WERI-Rb-1 (cell line): ENCODE measurements around the gene ATXN7L1.

Source experiments
- DNase-seq: peaks from one replicate; pipeline ENCODE4 v3.0.0-alpha.2; 2020
- H3K27ac ChIP-seq: fragments of 250-450 bp; sonication (Bioruptor Pico); 2 replicates; pipeline ENCODE4 v1.5.1; 2020; ENCODE audit warnings: mild to moderate bottlenecking, moderate library complexity
- H3K27me3 ChIP-seq: fragments of 250-450 bp; sonication (Bioruptor Pico); 2 replicates; pipeline ENCODE4 v1.5.1; 2021; ENCODE audit warnings: mild to moderate bottlenecking, low read depth, moderate library complexity; ENCODE audit not compliant: insufficient read depth, severe bottlenecking
- H3K36me3 ChIP-seq: fragments of 250-450 bp; sonication (Bioruptor Pico); 2 replicates; pipeline ENCODE4 v1.5.1; 2020; ENCODE audit warnings: mild to moderate bottlenecking, moderate library complexity
- H3K4me3 ChIP-seq: 2 replicates; pipeline ENCODE4 v1.5.1; 2011; ENCODE audit warnings: low read depth, mild to moderate bottlenecking, control low read depth, low read length
- H3K9me3 ChIP-seq: fragments of 250-450 bp; sonication (Bioruptor Pico); 2 replicates; pipeline ENCODE4 v1.5.1; 2021; ENCODE audit warnings: mild to moderate bottlenecking, moderate library complexity; ENCODE audit not compliant: severe bottlenecking
- TF ChIP-seq, protein P1 (sequence below): IDR thresholded peaks from 2 replicates; pipeline ENCODE4 v1.5.1; 2011; ENCODE audit warnings: low read depth, mild to moderate bottlenecking, control low read depth, inconsistent platforms, low read length

ATXN7L1 gene

DNA sequence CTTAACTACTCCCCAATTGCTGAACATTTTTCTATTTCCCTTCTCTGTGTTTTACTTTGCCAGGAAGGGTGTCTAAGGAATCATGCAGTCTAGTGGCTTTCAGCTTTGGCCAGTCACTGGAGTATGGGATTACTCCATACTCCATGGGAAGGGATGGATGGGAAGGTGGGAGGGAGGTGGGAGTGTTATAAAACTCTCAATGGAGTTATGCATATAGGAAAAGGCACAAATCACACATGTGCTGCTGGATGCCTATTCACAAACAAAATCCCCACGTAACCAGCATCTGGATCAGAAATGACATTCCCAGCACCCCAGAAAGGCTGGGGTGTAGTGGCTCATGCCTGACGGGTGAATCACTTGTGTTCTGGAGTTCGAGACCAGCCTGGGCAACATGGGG is 125.3 kb downstream of the ATXN7L1 start:
- Histone ChIP-seq H3K36me3 (no peaks in the 10 kb centered on the region), H3K4me3 (no peak overlapping the region), H3K27ac (no peak overlapping the region), H3K9me3 (no peaks in the 10 kb centered on the region), H3K27me3 (no peaks in the 10 kb centered on the region)
- no peak for DNase-seq
- TF ChIP-seq, protein P1, sequence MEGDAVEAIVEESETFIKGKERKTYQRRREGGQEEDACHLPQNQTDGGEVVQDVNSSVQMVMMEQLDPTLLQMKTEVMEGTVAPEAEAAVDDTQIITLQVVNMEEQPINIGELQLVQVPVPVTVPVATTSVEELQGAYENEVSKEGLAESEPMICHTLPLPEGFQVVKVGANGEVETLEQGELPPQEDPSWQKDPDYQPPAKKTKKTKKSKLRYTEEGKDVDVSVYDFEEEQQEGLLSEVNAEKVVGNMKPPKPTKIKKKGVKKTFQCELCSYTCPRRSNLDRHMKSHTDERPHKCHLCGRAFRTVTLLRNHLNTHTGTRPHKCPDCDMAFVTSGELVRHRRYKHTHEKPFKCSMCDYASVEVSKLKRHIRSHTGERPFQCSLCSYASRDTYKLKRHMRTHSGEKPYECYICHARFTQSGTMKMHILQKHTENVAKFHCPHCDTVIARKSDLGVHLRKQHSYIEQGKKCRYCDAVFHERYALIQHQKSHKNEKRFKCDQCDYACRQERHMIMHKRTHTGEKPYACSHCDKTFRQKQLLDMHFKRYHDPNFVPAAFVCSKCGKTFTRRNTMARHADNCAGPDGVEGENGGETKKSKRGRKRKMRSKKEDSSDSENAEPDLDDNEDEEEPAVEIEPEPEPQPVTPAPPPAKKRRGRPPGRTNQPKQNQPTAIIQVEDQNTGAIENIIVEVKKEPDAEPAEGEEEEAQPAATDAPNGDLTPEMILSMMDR: no peak

DNA sequence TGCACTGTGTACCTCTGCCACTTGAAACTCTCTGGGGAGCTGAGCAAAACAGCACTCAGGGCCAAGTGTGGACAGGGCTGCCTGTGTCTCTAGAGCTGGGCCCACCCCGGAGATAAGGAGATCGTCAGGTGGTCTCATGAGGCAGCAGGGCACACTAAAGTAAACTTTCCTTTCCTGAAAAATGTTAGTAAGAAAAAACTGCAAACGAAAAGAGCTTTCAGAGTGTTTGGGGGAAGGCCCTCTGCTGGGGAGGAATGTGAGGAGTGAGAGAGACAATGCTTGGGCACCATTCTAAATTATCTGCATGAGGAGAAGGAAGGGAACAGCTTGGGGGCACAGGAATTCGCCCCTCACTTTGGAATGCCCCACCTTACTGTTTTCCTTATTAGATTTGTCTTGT is 127.7 kb downstream of the ATXN7L1 start:
- Histone ChIP-seq H3K4me3 (no peak overlapping the region), H3K9me3 (no peaks in the 10 kb centered on the region), H3K36me3 (no peaks in the 10 kb centered on the region), H3K27ac (no peak overlapping the region), H3K27me3 (no peaks in the 10 kb centered on the region)
- TF ChIP-seq, protein P1: no peak
- DNase-seq: no peak

DNA sequence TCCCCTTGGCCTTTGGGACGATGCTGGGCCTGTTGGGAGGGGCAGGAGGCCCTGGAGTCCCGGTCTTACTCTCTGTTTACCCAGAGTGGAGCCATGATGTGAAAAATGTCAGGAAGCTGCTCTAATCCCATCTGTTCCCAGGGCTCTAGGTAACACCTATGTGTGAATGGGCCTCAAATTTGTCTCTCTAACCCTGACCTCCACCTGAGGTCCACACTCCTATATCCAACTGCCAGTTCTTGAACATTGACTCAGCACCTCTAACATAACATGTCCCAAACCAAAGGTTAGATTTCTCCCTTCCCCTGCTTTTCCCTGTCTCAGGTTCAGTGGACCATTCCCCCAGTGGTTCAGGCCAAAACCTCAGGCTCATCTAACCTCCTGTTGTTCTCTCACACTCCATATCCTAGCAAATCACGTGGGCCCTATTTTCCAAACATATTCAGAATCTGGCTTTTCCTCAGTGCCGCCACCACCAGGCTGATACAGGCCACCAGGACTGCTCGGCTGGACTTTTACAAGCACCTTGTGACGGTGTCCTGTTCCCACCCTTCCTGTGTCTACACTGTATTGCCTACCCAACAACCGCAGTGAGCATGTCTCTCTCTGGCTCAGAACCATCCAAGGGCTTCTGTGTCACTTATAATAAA is 130.6 kb downstream of the ATXN7L1 start:
- no peak for DNase-seq
- H3K27ac ChIP-seq: no peak overlapping the region
- no peaks in the 10 kb centered on the region for H3K27me3 ChIP-seq
- H3K4me3 ChIP-seq: no peak overlapping the region
- TF ChIP-seq, protein P1: no peak
- no peaks in the 10 kb centered on the region for H3K36me3 ChIP-seq
- H3K9me3 ChIP-seq: no peaks in the 10 kb centered on the region

DNA sequence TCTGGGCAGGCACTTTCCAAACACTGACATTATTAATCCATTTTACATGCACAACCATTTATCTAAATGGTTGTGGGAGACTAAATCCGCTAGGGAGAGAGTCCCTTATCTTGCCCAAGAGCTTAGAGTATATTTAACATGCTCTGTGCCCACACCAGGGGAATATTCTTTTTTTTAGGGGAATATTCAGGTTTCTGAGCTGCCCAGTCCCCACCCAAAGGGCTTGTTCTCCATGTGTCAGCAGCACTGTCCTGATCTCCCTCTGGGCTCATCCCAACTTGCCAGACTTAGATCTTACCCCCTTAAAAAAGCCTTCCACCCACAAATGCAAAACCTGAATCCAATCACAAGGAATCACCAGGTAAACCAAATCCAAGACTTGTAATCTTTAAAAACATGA is 132.1 kb downstream of the ATXN7L1 start:
- Histone ChIP-seq H3K27ac (no peak overlapping the region), H3K27me3 (no peaks in the 10 kb centered on the region), H3K9me3 (no peaks in the 10 kb centered on the region), H3K36me3 (no peaks in the 10 kb centered on the region), H3K4me3 (no peak overlapping the region)
- no peak for DNase-seq
- TF ChIP-seq, protein P1: no peak

DNA sequence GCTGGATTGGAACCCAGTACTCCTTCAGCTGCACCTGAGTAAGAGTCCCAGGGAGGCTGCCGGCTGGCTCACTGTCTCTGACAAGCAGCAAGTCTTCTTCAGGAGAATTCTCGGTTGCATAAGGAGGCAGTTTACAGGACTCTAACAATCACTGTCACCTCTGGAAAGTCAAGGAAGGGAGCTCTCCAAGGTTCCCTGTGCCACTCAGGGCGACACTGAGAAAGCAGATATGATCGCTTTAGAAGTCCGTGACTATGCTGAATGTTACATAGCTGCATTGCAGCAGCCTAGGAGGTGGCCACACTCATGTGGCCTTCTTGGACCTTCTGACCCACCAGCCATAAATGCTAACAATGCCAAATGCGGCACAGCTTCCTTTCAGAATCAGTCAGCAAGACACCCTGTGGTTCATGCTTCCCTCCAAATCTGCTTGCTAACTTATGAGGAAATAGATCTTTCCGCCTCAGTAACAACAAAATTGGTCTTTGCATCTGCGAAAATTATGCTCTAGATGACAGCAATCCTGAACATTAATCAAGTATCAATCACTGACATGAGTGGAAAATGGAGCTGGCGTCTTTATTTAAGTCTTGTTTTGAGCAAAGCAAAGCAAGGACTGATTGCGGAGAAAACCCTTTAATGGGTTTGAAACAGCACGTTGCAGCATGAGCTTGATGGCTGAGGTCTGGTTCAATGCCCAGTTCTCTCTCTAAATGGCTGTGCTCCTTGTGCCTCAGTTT is 132.9 kb downstream of the ATXN7L1 start:
- Histone ChIP-seq H3K4me3 (no peak overlapping the region), H3K27me3 (no peaks in the 10 kb centered on the region), H3K36me3 (no peaks in the 10 kb centered on the region), H3K27ac (no peak overlapping the region), H3K9me3 (no peaks in the 10 kb centered on the region)
- TF ChIP-seq, protein P1: no peak
- DNase-seq: no peak
